HEK293T (cell line): ENCODE measurements around the gene PFN4.

Source experiments
- FOXM1 ChIP-seq: fragments of 450-650 bp; IDR thresholded peaks from 2 replicates; pipeline ENCODE4 v1.6.1; 2017; ENCODE audit warnings: mild to moderate bottlenecking, borderline replicate concordance
- HDGF ChIP-seq: fragments of 450-650 bp; IDR thresholded peaks from 2 replicates; pipeline ENCODE4 v1.6.1; 2017; ENCODE audit warnings: antibody characterized with exemption, borderline replicate concordance
- NFRKB ChIP-seq: fragments of 450-650 bp; IDR thresholded peaks from 2 replicates; pipeline ENCODE4 v1.6.1; 2016; ENCODE audit warnings: mild to moderate bottlenecking, moderate library complexity
- SP1 ChIP-seq: fragments of 450-650 bp; IDR thresholded peaks from 2 replicates; pipeline ENCODE4 v1.6.1; 2017
- TARDBP ChIP-seq: fragments of 450-650 bp; IDR thresholded peaks from 2 replicates; pipeline ENCODE4 v1.6.1; 2016

- TF ChIP-seq SP1 (no peak), NFRKB (no peak), TARDBP (no peak), FOXM1 (no peak), HDGF (no peak)
Observed at GRCh38 chr2:24080701-24081100, 42.4 kb downstream of the PFN4 start.
